OCI-LY3 (cell line): ENCODE data around the gene UBXN1.

Experiments
- H2AFZ ChIP-seq: fragments of 200-600, 300-600 bp; shearing (Covaris generic); 2 replicates; pipeline ENCODE4 v1.6.0; 2014; ENCODE audit warnings: antibody characterized with exemption, low read depth, low read length
- H3K27ac ChIP-seq: fragments of 200-600, 300-600 bp; sonication (generic); 2 replicates; pipeline ENCODE4 v1.5.1; 2014; ENCODE audit warnings: mild to moderate bottlenecking, low read length, moderate library complexity, mixed read lengths
- H3K27me3 ChIP-seq: fragments of 200-600, 300-600 bp; sonication (generic); 2 replicates; pipeline ENCODE4 v1.6.1; 2014; ENCODE audit warnings: low read depth, low read length, mixed read lengths
- H3K36me3 ChIP-seq: fragments of 200-600, 300-600 bp; sonication (generic); replicated peaks from 2 replicates; pipeline ENCODE3; 2014; ENCODE audit warnings: low read depth, low read length, mixed read lengths
- H3K4me1 ChIP-seq: fragments of 300-600, 200-600 bp; sonication (generic); 2 replicates; pipeline ENCODE4 v1.6.1; 2014; ENCODE audit warnings: low read length, mixed read lengths
- H3K4me2 ChIP-seq: fragments of 200-600, 300-600 bp; sonication (generic); 2 replicates; pipeline ENCODE4 v1.6.1; 2014; ENCODE audit warnings: low read length, mixed read lengths
- H3K4me3 ChIP-seq: fragments of 300-600, 200-600 bp; sonication (generic); 2 replicates; pipeline ENCODE4 v1.5.1; 2014; ENCODE audit warnings: antibody characterized with exemption, mild to moderate bottlenecking, low read length, moderate library complexity
- H3K79me2 ChIP-seq: fragments of 300-600, 200-600 bp; shearing (Covaris generic); 2 replicates; pipeline ENCODE4 v1.6.1; 2014; ENCODE audit warnings: mild to moderate bottlenecking, low read length, mixed read lengths
- H3K9ac ChIP-seq: fragments of 300-600, 200-600 bp; shearing (Covaris generic); 2 replicates; pipeline ENCODE4 v1.6.0; 2014; ENCODE audit warnings: mild to moderate bottlenecking, low read length, moderate library complexity
- H3K9me3 ChIP-seq: fragments of 200-600, 300-600 bp; shearing (Covaris generic); 2 replicates; pipeline ENCODE4 v1.6.1; 2014; ENCODE audit warnings: low read length, mixed read lengths; ENCODE audit not compliant: insufficient read depth
- H4K20me1 ChIP-seq: fragments of 200-600, 300-600 bp; sonication (generic); 2 replicates; pipeline ENCODE4 v1.6.1; 2016; ENCODE audit warnings: low read length, mixed read lengths; ENCODE audit not compliant: insufficient read depth
- EZH2phosphoT487 ChIP-seq: fragments of 200-600 bp; shearing (Covaris generic); IDR thresholded peaks from 2 replicates; pipeline ENCODE4 v1.6.1; 2018; ENCODE audit warnings: antibody characterized with exemption, mixed run types, low read depth
- TF ChIP-seq, protein P1 (sequence below): fragments of 200-600, 300-600 bp; sonication (generic); IDR thresholded peaks from 2 replicates; pipeline ENCODE4 v1.5.1; 2014; ENCODE audit warnings: antibody characterized with exemption, low read length, low read depth

UBXN1 gene

DNA sequence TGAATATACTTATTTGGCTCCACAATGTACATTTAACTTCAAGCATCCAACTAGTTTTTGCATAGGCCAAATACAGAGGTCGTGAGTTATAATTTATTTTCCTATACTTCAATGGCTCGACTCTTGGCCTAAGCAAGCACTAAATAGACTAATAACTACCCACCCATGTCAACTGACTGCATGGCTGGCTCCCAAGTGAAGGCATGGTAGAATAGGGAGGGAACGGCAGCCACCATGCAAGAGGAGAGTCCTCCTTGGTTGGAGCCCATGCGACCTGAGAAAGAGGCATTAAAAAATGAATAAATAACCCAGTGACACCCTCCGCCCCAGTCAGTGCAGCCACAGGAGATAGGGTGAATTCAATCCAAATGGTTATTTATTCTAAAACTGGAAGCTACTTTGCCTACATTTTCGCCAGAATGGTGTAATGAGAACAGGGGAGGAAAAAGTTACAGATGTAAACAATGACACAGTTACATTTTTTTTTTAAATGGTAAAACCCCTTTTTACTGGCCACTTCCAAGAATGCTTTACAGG is 33.5 kb upstream of the UBXN1 start:
- Histone ChIP-seq H4K20me1 (no peaks in the 10 kb centered on the region), H3K4me2 (no peak overlapping the region), H3K36me3 (peaks cover 79% of the 10 kb centered on the region), H3K27me3 (no peaks in the 10 kb centered on the region), H3K79me2 (peaks cover 29% of the 10 kb centered on the region), H3K4me3 (no peak overlapping the region), H3K9me3 (no peaks in the 10 kb centered on the region), H3K4me1 (peaks cover 16% of the 10 kb centered on the region), H2AFZ (no peak overlapping the region), H3K27ac (peak overlapping the region; percentile 21; the same call in 1 of the 2 replicates), H3K9ac (no peak overlapping the region)
- no peak for TF ChIP-seq EZH2phosphoT487
- TF ChIP-seq, protein P1, sequence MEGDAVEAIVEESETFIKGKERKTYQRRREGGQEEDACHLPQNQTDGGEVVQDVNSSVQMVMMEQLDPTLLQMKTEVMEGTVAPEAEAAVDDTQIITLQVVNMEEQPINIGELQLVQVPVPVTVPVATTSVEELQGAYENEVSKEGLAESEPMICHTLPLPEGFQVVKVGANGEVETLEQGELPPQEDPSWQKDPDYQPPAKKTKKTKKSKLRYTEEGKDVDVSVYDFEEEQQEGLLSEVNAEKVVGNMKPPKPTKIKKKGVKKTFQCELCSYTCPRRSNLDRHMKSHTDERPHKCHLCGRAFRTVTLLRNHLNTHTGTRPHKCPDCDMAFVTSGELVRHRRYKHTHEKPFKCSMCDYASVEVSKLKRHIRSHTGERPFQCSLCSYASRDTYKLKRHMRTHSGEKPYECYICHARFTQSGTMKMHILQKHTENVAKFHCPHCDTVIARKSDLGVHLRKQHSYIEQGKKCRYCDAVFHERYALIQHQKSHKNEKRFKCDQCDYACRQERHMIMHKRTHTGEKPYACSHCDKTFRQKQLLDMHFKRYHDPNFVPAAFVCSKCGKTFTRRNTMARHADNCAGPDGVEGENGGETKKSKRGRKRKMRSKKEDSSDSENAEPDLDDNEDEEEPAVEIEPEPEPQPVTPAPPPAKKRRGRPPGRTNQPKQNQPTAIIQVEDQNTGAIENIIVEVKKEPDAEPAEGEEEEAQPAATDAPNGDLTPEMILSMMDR = no peak

DNA sequence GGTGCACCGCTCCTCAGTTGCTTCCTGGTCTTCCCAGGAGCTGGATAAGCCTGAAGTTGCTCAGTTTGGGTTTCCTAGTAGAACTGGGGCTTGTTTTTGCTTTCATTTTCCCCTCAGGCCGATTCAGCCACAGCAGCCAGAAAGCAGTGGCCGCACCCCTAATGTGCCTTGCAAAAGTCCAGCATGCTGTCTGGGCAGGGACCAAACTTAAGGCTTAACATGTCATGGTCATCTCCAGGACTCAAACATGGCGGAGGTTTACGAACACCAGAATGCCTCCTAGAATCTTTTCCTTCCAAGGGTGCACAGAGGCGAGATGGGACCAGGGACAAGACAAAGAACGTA is 31.1 kb upstream of the UBXN1 start:
- peak overlapping the region; percentile 78 for H3K9ac ChIP-seq

DNA sequence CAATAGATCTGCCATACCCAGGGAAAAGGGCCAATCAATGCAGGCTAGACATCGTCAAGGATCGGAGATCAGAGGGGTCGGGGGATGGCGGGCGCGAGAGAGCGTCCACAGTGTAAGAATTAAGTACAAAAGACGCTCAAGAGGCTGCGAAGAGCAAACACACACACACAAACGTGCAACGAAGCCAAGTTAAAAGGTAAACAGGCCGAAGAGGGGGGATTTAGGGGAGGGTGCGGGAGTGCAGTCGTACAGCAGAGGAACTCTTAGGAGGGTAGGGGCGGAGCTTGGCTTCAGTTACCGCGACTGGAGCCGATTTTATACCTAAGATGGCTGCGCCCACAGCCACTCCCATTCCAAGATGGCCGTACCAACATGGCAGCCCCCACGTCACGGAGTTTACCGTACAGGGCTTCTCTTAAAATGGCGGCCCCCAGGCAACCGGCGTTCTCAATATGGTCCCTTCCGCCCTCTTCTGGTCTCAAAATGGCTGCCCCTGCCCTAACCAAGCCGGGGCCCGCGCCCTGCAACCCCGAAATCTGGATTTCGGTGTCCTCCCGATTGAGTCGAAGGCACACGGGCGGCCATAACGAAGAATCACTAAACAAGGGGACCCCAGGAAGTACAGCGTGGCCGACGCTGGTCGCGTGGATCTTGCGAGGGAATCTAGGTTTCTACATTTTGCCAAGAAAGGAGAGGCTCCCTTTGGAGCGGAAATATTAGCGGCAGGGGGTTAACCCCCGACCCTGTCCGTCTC is 30.6 kb upstream of the UBXN1 start:
- no peaks in the 10 kb centered on the region for H3K9me3 ChIP-seq
- no peak for TF ChIP-seq EZH2phosphoT487
- TF ChIP-seq, protein P1 = no peak
- H3K27me3 ChIP-seq = no peaks in the 10 kb centered on the region
- H2AFZ ChIP-seq = peak overlapping the region; percentile 63; the same call in 1 of the 2 replicates
- peak overlapping the region; percentile 80 for H3K9ac ChIP-seq
- H3K79me2 ChIP-seq = peaks cover 19% of the 10 kb centered on the region
- H3K4me1 ChIP-seq = peaks cover 28% of the 10 kb centered on the region
- H3K4me2 ChIP-seq = peak overlapping the region; percentile 89
- no peaks in the 10 kb centered on the region for H4K20me1 ChIP-seq
- H3K4me3 ChIP-seq = peak overlapping the region; percentile 81
- H3K36me3 ChIP-seq = peaks cover 65% of the 10 kb centered on the region
- H3K27ac ChIP-seq = peak overlapping the region; percentile 84

More for the DNA sequence above, 31.1 kb upstream of the UBXN1 start:
- Histone ChIP-seq H3K4me3 (peak overlapping the region; percentile 81), H3K9me3 (no peaks in the 10 kb centered on the region), H3K27ac (peak overlapping the region; percentile 84), H3K79me2 (peaks cover 23% of the 10 kb centered on the region), H3K27me3 (no peaks in the 10 kb centered on the region), H3K36me3 (peaks cover 66% of the 10 kb centered on the region), H2AFZ (peak overlapping the region; percentile 63; the same call in 1 of the 2 replicates), H3K4me1 (peaks cover 28% of the 10 kb centered on the region), H3K4me2 (peak overlapping the region; percentile 89), H4K20me1 (no peaks in the 10 kb centered on the region)
- no peak for TF ChIP-seq EZH2phosphoT487
- TF ChIP-seq, protein P1 = no peak

DNA sequence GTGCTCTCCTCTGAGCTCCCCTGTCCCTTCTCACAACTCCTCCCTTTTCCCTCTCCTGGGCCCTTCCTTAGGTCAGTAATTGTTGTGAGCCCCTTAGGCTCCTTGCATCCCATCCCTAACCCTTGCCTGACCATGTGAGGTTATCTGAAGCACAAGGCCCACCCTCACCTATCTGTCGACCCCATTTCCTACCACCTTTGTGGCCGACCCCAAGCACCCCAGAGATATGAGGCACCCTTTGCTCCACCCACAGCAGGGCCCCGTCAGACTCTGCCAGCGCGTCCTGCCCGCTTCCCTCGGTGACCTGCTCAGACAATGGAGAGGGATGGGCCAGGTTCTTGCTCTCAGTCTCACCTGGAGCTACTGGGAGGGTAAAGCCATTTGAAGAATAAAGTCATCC is 29.9 kb upstream of the UBXN1 start:
- H3K4me2 ChIP-seq = peak overlapping the region; percentile 89
- peak overlapping the region; percentile 52; the same call in 1 of the 2 replicates for H2AFZ ChIP-seq

More for the DNA sequence above, 29.9 kb upstream of the UBXN1 start:
- peaks cover 15% of the 10 kb centered on the region for H3K79me2 ChIP-seq
- TF ChIP-seq, protein P1 = no peak
- TF ChIP-seq EZH2phosphoT487 = no peak
- no peaks in the 10 kb centered on the region for H3K27me3 ChIP-seq
- no peaks in the 10 kb centered on the region for H4K20me1 ChIP-seq
- peak overlapping the region; percentile 80 for H3K9ac ChIP-seq
- H3K4me3 ChIP-seq = peak overlapping the region; percentile 81
- H3K4me1 ChIP-seq = peaks cover 28% of the 10 kb centered on the region
- peaks cover 61% of the 10 kb centered on the region for H3K36me3 ChIP-seq
- peak overlapping the region; percentile 84 for H3K27ac ChIP-seq
- no peaks in the 10 kb centered on the region for H3K9me3 ChIP-seq
